ENCODE results near the gene RTN3. TPM values are rescaled to one million over a fixed set of nuclear protein-coding genes. Genes with fewer than 3 reads are reported as not detected.

RTN3 gene
- total and polyA plus RNA-seq, 3 donors from 2014 or later: 75.6 to 103 (median 81.6) TPM

DNA sequence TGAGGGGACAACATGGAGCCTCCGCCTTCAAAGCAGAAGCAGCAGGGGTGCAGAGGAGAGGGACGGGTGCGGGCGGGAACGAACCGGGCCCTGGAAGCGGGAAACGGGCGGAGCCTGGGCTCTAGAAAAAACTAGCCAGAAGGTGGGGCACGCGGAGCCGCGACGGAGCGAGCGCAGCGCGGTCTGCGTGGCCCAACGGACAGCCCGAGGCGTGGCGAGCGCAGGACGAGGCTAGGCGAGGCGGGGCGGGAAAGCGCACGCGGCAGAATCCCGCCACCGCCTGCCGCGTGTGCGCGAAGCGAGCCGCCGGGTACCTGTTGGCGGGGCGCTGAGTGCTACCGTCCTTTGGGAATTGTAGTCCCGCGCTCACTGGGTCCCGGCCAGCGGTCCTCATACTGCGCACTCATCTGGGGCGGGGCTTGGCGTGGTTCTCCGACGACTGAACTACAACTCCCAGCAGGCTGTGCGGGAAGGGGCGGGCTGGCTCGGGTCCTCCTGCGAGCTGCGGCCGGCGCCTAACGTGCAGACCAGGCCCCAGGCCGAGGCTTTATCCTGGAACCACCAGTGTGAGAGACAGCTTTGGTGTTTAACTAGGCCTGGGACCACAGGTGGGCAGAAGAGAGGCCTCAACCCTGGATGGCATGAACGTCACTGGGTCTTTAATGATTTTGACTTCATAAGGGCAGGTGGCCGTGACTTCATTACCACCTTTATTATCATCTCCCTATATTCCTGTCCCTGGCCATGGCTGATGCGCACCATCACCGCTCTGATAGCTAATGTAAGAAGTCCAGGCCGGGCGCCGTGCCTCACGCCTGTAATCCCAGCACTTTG lies 9.8 kb upstream of the RTN3 start, which contains the start of gene ATL3:
Gene ATL3 (minus strand): TSS at position 55 of the 834 bp plus-strand sequence. CDS start 41 bp downstream, at position 14.
- intact Hi-C loops (cut with DNase I; ENCODE audit: low total_unique reads): no loop called here
- 11 to 27% methylated on average over 24 to 68 of the region's 69 CpGs for WGBS, 2 donors
- Histone ChIP-seq H3K27me3 (no peaks in the 10 kb centered on the region), H3K4me1 (peaks cover 16% of the 10 kb centered on the region), H3K9me3 (no peaks in the 10 kb centered on the region), H3K36me3 (ENCODE audit: low read depth, missing control alignments) (no peaks in the 10 kb centered on the region), H3K4me3 (peak within 1 kb of the TSS; percentile 88 to 94), H3K27ac (peak within 1 kb of the TSS; percentile 99)
- TF ChIP-seq POLR2A (IDR thresholded peaks at IDR 0.05): no peak
- TF ChIP-seq, protein P1, sequence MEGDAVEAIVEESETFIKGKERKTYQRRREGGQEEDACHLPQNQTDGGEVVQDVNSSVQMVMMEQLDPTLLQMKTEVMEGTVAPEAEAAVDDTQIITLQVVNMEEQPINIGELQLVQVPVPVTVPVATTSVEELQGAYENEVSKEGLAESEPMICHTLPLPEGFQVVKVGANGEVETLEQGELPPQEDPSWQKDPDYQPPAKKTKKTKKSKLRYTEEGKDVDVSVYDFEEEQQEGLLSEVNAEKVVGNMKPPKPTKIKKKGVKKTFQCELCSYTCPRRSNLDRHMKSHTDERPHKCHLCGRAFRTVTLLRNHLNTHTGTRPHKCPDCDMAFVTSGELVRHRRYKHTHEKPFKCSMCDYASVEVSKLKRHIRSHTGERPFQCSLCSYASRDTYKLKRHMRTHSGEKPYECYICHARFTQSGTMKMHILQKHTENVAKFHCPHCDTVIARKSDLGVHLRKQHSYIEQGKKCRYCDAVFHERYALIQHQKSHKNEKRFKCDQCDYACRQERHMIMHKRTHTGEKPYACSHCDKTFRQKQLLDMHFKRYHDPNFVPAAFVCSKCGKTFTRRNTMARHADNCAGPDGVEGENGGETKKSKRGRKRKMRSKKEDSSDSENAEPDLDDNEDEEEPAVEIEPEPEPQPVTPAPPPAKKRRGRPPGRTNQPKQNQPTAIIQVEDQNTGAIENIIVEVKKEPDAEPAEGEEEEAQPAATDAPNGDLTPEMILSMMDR (IDR thresholded peaks at IDR 0.05): peak in 1 of 3 experiments; percentile 15
- peak; percentile 99 for DNase-seq

DNA sequence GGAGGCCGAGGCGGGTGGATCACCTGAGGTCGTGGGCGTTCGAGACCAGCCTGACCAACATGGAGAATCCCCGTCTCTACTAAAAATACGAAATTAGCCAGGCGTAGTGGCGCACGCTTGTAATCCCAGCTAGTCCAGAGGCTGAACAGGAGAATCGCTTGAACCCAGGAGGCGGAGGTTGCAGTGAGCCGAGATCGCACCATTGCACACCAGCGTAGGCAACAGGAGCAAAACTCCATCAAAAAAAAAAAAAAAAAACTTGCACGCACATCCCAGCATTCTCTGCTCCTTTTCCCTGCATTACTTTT lies 9.2 kb upstream of the RTN3 start:
- H3K27ac ChIP-seq: peak overlapping the region; percentile 99
- H3K36me3 ChIP-seq (ENCODE audit: low read depth, missing control alignments): no peaks in the 10 kb centered on the region
- intact Hi-C loops (cut with DNase I; ENCODE audit: low total_unique reads): no loop called here
- no peak for DNase-seq
- H3K9me3 ChIP-seq: no peaks in the 10 kb centered on the region
- WGBS, 2 donors: 77 to 84% methylated on average over 14 to 16 of the region's 16 CpGs
- TF ChIP-seq POLR2A (IDR thresholded peaks at IDR 0.05): no peak
- TF ChIP-seq, protein P1 (IDR thresholded peaks at IDR 0.05): no peak
- peaks cover 16% of the 10 kb centered on the region for H3K4me1 ChIP-seq
- no peaks in the 10 kb centered on the region for H3K27me3 ChIP-seq
- peak overlapping the region; percentile 88 to 94 for H3K4me3 ChIP-seq

DNA sequence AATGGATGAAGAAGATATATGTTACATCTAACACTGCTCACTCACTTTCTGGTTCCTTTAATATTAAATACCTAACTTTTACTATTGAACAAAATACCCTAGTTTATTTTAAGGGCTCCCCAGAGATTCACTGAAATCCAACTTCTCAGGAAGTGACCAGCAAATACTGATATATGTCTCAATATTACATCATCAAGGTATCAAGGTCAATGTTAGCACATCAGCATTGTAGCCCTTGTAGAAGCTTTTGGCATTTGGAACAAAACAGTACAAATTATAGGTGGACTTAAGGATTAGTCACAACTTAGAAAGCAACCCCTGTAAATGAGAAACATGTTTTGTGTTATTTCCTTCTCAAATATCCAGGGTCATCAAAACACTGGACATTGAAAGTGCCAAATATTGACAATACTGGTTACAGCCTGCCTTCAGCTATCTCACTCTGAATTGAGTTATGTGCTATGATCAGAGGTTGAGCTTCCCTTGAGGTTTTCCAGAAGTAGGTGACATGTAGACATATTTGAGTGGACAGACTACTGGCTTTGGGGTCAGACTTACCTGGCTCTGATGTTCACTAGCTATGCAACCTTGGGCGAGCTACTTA lies 8.3 kb upstream of the RTN3 start:
- 85 to 93% methylated on average over 1 of the region's 1 CpG for WGBS, 2 donors
- intact Hi-C loops (cut with DNase I; ENCODE audit: low total_unique reads): no loop called here

DNA sequence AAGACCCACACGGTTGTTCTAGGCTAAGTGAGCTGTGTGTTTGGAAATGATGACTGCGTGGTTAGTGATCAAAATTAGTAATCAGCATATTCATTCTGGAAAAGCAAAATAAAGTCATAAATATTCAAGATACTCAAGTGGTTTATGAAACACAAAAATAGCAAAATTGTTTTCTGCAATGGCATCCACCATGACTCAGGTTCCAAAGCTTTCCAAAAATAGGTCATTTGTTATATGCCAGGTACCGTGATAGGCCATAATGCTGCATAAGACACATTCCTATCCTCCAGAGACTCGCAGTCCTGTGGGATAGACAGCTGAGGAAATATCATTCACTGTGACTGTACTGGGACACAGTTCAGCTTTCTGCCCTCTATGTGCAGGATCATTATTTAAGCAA lies 7.7 kb upstream of the RTN3 start:
- H3K27me3 ChIP-seq: no peaks in the 10 kb centered on the region
- H3K36me3 ChIP-seq (ENCODE audit: low read depth, missing control alignments): no peaks in the 10 kb centered on the region
- no peak for DNase-seq
- TF ChIP-seq POLR2A (IDR thresholded peaks at IDR 0.05): no peak
- TF ChIP-seq, protein P1 (IDR thresholded peaks at IDR 0.05): no peak
- WGBS, 2 donors: 81 to 82% methylated on average over 4 of the region's 4 CpGs
- intact Hi-C loops (cut with DNase I; ENCODE audit: low total_unique reads): no loop called here
- H3K9me3 ChIP-seq: no peaks in the 10 kb centered on the region
- H3K27ac ChIP-seq: no peak overlapping the region
- H3K4me3 ChIP-seq: no peak overlapping the region
- H3K4me1 ChIP-seq: peaks cover 10% of the 10 kb centered on the region

More for the DNA sequence above, 8.3 kb upstream of the RTN3 start:
- Histone ChIP-seq H3K27me3 (no peaks in the 10 kb centered on the region), H3K27ac (no peak overlapping the region), H3K4me3 (no peak overlapping the region), H3K36me3 (ENCODE audit: low read depth, missing control alignments) (no peaks in the 10 kb centered on the region), H3K4me1 (peaks cover 13% of the 10 kb centered on the region), H3K9me3 (no peaks in the 10 kb centered on the region)
- no peak for DNase-seq
- TF ChIP-seq POLR2A (IDR thresholded peaks at IDR 0.05): no peak
- TF ChIP-seq, protein P1 (IDR thresholded peaks at IDR 0.05): no peak
